22Rv1 (cell line): ENCODE measurements around the gene HUWE1.
A peak's percentile ranks its signal among the peaks of the same experiment; 100 is the strongest.

Source experiments
- H3K27ac ChIP-seq: fragments of 450-650 bp; 2 replicates; pipeline ENCODE4 v1.5.1; 2017
- CTCF ChIP-seq: fragments of 450-650 bp; IDR thresholded peaks from 2 replicates; pipeline ENCODE4 v1.5.1; 2017; ENCODE audit warnings: mild to moderate bottlenecking
- ZFX ChIP-seq: fragments of 450-650 bp; IDR thresholded peaks from 2 replicates; pipeline ENCODE4 v1.6.1; 2017; ENCODE audit warnings: antibody characterized with exemption, borderline replicate concordance

Gene HUWE1

GRCh38 chrX:53711436-53711835 lies 24.9 kb upstream of the HUWE1 start:
- H3K27ac ChIP-seq, result no peak overlapping the region
- TF ChIP-seq ZFX, result no peak
- TF ChIP-seq CTCF, result no peak

- TF ChIP-seq CTCF (no peak), ZFX (no peak)
Observed at GRCh38 chrX:53704854-53705253, 18.3 kb upstream of the HUWE1 start.

GRCh38 chrX:53704294-53704693 lies 17.8 kb upstream of the HUWE1 start:
- H3K27ac ChIP-seq, result no peak overlapping the region
- TF ChIP-seq CTCF, result no peak
- no peak for TF ChIP-seq ZFX

More at GRCh38 chrX:53704854-53705253, 18.3 kb upstream of the HUWE1 start:
- no peak overlapping the region for H3K27ac ChIP-seq

GRCh38 chrX:53695946-53696549 lies 9.5 kb upstream of the HUWE1 start:
- TF ChIP-seq CTCF (no peak), ZFX (no peak)
- no peak overlapping the region for H3K27ac ChIP-seq

GRCh38 chrX:53694642-53695041 lies 8.1 kb upstream of the HUWE1 start:
- no peak overlapping the region for H3K27ac ChIP-seq
- no peak for TF ChIP-seq CTCF
- TF ChIP-seq ZFX, result no peak

- H3K27ac ChIP-seq, result no peak overlapping the region
- TF ChIP-seq CTCF, result no peak
- TF ChIP-seq ZFX, result no peak
Observed at GRCh38 chrX:53688300-53688699, 1.8 kb upstream of the HUWE1 start.

GRCh38 chrX:53685711-53686110 lies 808 bp downstream of the HUWE1 start:
- H3K27ac ChIP-seq, result peak overlapping the region; percentile 93
- TF ChIP-seq CTCF, result no peak
- TF ChIP-seq ZFX, result no peak
